Endothelial cell (in vitro differentiated cells): ENCODE measurements around the gene NPSR1. TPM values are rescaled to one million over a fixed set of nuclear protein-coding genes. Genes with fewer than 3 reads are reported as not detected.

Source experiments
- DNase-seq: peaks from one replicate; pipeline ENCODE4 v3.0.0; 2021; ENCODE audit warnings: low spot score
- H3K27ac Mint-ChIP-seq: one replicate; pipeline ENCODE4 v1.8.0; 2021; ENCODE audit warnings: mixed read lengths, inconsistent platforms; ENCODE audit not compliant: unreplicated experiment
- H3K27me3 Mint-ChIP-seq: one replicate; pipeline ENCODE4 v1.8.0; 2021; ENCODE audit warnings: mild to moderate bottlenecking, moderate library complexity, mixed read lengths, inconsistent platforms; ENCODE audit not compliant: unreplicated experiment
- H3K36me3 Mint-ChIP-seq: one replicate; pipeline ENCODE4 v1.8.0; 2021; ENCODE audit warnings: mild to moderate bottlenecking, low read depth, mixed read lengths, inconsistent platforms; ENCODE audit not compliant: unreplicated experiment
- H3K4me1 Mint-ChIP-seq: one replicate; pipeline ENCODE4 v1.8.0; 2021; ENCODE audit warnings: mild to moderate bottlenecking, mixed read lengths, inconsistent platforms; ENCODE audit not compliant: unreplicated experiment
- H3K4me3 Mint-ChIP-seq: one replicate; pipeline ENCODE4 v1.8.0; 2021; ENCODE audit warnings: mild to moderate bottlenecking, mixed read lengths, inconsistent platforms; ENCODE audit not compliant: unreplicated experiment
- H3K9me3 Mint-ChIP-seq: one replicate; pipeline ENCODE4 v1.8.0; 2021; ENCODE audit warnings: mixed read lengths, inconsistent platforms; ENCODE audit not compliant: unreplicated experiment
- total RNA-seq: library from RNA; stranded (reverse); fragmentation: NEBNext Ultra II Directional; extraction: Animal tissue kit (Norgen Biotek cat#: 25700); gene quantifications from one replicate; pipeline ENCODE4 v1.2.1, GENCODE V29; 2021; ENCODE audit not compliant: unreplicated experiment
- TF ChIP-seq, protein P1 (sequence below): fragments of 200-600 bp; sonication (generic); IDR thresholded peaks from one replicate; pipeline ENCODE4 v1.5.0; 2021; ENCODE audit warnings: antibody characterized with exemption; ENCODE audit not compliant: unreplicated experiment

The NPSR1 gene
- total RNA-seq, 1 donor from 2014 or later = not detected

- Mint-ChIP-seq H3K27ac (no peak overlapping the region), H3K4me1 (peaks cover 7% of the 10 kb centered on the region), H3K4me3 (no peak overlapping the region), H3K9me3 (no peaks in the 10 kb centered on the region), H3K27me3 (peaks cover 4% of the 10 kb centered on the region), H3K36me3 (no peaks in the 10 kb centered on the region)
- DNase-seq = no peak
- TF ChIP-seq, protein P1, sequence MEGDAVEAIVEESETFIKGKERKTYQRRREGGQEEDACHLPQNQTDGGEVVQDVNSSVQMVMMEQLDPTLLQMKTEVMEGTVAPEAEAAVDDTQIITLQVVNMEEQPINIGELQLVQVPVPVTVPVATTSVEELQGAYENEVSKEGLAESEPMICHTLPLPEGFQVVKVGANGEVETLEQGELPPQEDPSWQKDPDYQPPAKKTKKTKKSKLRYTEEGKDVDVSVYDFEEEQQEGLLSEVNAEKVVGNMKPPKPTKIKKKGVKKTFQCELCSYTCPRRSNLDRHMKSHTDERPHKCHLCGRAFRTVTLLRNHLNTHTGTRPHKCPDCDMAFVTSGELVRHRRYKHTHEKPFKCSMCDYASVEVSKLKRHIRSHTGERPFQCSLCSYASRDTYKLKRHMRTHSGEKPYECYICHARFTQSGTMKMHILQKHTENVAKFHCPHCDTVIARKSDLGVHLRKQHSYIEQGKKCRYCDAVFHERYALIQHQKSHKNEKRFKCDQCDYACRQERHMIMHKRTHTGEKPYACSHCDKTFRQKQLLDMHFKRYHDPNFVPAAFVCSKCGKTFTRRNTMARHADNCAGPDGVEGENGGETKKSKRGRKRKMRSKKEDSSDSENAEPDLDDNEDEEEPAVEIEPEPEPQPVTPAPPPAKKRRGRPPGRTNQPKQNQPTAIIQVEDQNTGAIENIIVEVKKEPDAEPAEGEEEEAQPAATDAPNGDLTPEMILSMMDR = no peak
These were observed 61.6 kb downstream of the NPSR1 start for GRCh38 chr7:34719636-34720035.

- DNase-seq = no peak
- TF ChIP-seq, protein P1 = no peak
- Mint-ChIP-seq H3K9me3 (no peaks in the 10 kb centered on the region), H3K36me3 (no peaks in the 10 kb centered on the region), H3K27ac (no peak overlapping the region), H3K4me1 (peaks cover 7% of the 10 kb centered on the region), H3K27me3 (peaks cover 4% of the 10 kb centered on the region), H3K4me3 (no peak overlapping the region)
These were observed 62.3 kb downstream of the NPSR1 start for GRCh38 chr7:34720289-34720688.

DNA sequence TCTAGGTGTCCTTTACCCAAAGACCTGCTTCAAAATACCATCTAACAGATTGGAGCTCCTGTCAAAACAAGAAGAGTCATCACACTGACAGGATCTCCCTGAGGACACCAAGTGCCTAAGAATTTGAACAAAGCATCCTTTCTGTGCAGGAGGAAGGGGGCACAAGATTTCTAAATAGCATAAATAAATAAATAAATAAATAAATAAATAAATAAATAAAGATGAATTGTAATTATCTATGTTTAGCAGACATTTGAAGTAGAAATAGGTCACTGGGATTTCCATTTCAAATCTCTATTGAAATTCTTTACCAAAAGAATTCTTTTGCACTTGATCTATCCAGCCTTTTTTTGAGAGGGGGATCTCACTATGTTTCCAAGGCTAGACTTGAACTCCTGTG, 65.3 kb downstream of the NPSR1 start:
- no peaks in the 10 kb centered on the region for H3K36me3 Mint-ChIP-seq
- no peak overlapping the region for H3K27ac Mint-ChIP-seq
- H3K4me3 Mint-ChIP-seq = no peak overlapping the region
- TF ChIP-seq, protein P1 = no peak
- H3K4me1 Mint-ChIP-seq = peaks cover 7% of the 10 kb centered on the region
- no peak for DNase-seq
- peaks cover 4% of the 10 kb centered on the region for H3K27me3 Mint-ChIP-seq
- H3K9me3 Mint-ChIP-seq = no peaks in the 10 kb centered on the region

GRCh38 chr7:34723866-34724490, 66.0 kb downstream of the NPSR1 start:
- Mint-ChIP-seq H3K4me1 (peaks cover 7% of the 10 kb centered on the region), H3K9me3 (no peaks in the 10 kb centered on the region), H3K27ac (no peak overlapping the region), H3K4me3 (no peak overlapping the region), H3K27me3 (peaks cover 4% of the 10 kb centered on the region), H3K36me3 (no peaks in the 10 kb centered on the region)
- TF ChIP-seq, protein P1 = no peak
- no peak for DNase-seq

DNA sequence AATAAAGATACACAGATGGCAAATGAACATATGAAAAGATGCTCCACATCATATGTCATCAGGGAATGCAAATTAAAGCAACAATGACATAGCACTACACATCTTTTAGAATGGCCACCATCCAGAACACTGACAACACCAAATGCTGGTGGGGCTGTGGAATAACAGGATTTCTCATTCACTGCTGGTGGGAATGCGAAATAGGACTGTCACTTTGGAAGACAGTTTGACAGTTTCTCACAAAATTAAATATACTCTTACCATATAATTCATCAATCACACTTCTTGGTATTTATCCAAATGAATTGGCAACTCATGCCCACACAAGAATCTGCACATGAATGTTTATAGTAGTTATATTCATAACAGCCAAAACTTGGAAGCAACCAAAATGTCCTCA, 68.2 kb downstream of the NPSR1 start:
- DNase-seq = no peak
- Mint-ChIP-seq H3K9me3 (no peaks in the 10 kb centered on the region), H3K4me1 (peaks cover 4% of the 10 kb centered on the region), H3K36me3 (no peaks in the 10 kb centered on the region), H3K27me3 (peaks cover 4% of the 10 kb centered on the region), H3K27ac (no peak overlapping the region), H3K4me3 (no peak overlapping the region)
- TF ChIP-seq, protein P1 = no peak
